SK-N-SH treated with all-trans-retinoic acid at 6 μM for 48 hours (cell line): ENCODE data around the gene FAR2.

Source experiments
- ZNF70 ChIP-seq: fragments of 450-650 bp; formaldehyde crosslinking; IDR thresholded peaks from 2 replicates; pipeline ENCODE4 v1.5.0; 2020; ENCODE audit warnings: mild to moderate bottlenecking, moderate library complexity
- ZNF8 ChIP-seq: fragments of 450-650 bp; formaldehyde crosslinking; IDR thresholded peaks from 2 replicates; pipeline ENCODE4 v1.5.0; 2020; ENCODE audit warnings: mild to moderate bottlenecking, moderate library complexity

- TF ChIP-seq ZNF8 (no peak), ZNF70 (CRISPR knock-in tag) (no peak)
Measured at GRCh38 chr12:29376118-29376517, 227.0 kb downstream of the FAR2 start.
